Esophagus squamous epithelium (tissue), 5 donors: ENCODE data around the gene PLXNB1. TPM values are rescaled to one million over a fixed set of nuclear protein-coding genes. Genes with fewer than 3 reads are reported as not detected.
"Not testable (repeated sequence)": the region's sequence is repeated elsewhere in the genome, so short reads cannot be mapped to it uniquely, and the experiment has no call there.

ENCODE experiments used
- DNase-seq: peaks from one replicate; lab custom pipeline; 2025; lab: John Stamatoyannopoulos, UW
- H3K27ac ChIP-seq, 4 donors: fragments of 200-600 bp; sonication (generic); one replicate each; pipeline ENCODE4 v1.5.1; 2016 to 2019; ENCODE audit warnings: mild to moderate bottlenecking in 1 of 4
- H3K27me3 ChIP-seq, 4 donors: fragments of 200-600 bp; sonication (generic); 1 replicate in 3 of 4; 2 replicates in 1 of 4; pipeline versions ENCODE4 v1.5.1 to v1.6.0; 2017 to 2021; ENCODE audit warnings: antibody characterized with exemption in 1 of 4
- H3K36me3 ChIP-seq, 3 donors: fragments of 200-600 bp; sonication (generic); one replicate each; pipeline ENCODE4 v1.5.1; 2016 to 2019
- H3K4me1 ChIP-seq, 3 donors: fragments of 200-600 bp; sonication (generic); one replicate each; pipeline ENCODE4 v1.5.1; 2017 to 2019
- H3K4me3 ChIP-seq, 4 donors: fragments of 200-600 bp; sonication (generic); 1 replicate in 3 of 4; 2 replicates in 1 of 4; pipeline ENCODE4 v1.5.1; 2016 to 2019; ENCODE audit warnings: mild to moderate bottlenecking in 2 of 4, moderate library complexity in 1 of 4
- H3K9me3 ChIP-seq, 3 donors: fragments of 200-600 bp; sonication (generic); one replicate each; pipeline ENCODE4 v1.5.1; 2016 to 2019
- POLR2A ChIP-seq, 4 donors: fragments of 450-650 bp; IDR thresholded peaks; one replicate each; pipeline ENCODE4 v1.6.1; 2017; ENCODE audit warnings: antibody characterized with exemption in 4 of 4, mild to moderate bottlenecking in 4 of 4, moderate library complexity in 3 of 4
- WGBS, 2 donors: methylation state at CpG; one replicate each; pipeline ENCODE4 v1.1.5; 2018; 5-methylcytosine and 5-hydroxymethylcytosine counted together
- intact Hi-C: fragments of 100-400 bp; cut with DNase I; formaldehyde crosslinking; loops from one replicate; pipeline ENCODE4 v1.15.0; 2022
- total RNA-seq, 4 donors: library from RNA; depleted of rRNA; stranded (reverse); fragments of >200 nt; gene quantifications; one replicate each; pipeline ENCODE4 v1.1.0, GENCODE V29; 2016
- TF ChIP-seq, protein P1 (sequence below), 6 experiments: fragments of 450-650 bp in 4 of 6; fragments of 200-600 bp in 2 of 6; sonication (generic) in 2 of 6; IDR thresholded peaks; one replicate each; pipeline ENCODE4 v1.5.1; 2016 to 2019; ENCODE audit warnings: antibody characterized with exemption in 6 of 6, mild to moderate bottlenecking in 4 of 6, moderate library complexity in 4 of 6
- donor health status: DM: yes; HTN: yes; CAD: no.

PLXNB1 gene
- total RNA-seq, 4 donors from 2014 or later: 57.7 to 215 (median 128) TPM

DNA sequence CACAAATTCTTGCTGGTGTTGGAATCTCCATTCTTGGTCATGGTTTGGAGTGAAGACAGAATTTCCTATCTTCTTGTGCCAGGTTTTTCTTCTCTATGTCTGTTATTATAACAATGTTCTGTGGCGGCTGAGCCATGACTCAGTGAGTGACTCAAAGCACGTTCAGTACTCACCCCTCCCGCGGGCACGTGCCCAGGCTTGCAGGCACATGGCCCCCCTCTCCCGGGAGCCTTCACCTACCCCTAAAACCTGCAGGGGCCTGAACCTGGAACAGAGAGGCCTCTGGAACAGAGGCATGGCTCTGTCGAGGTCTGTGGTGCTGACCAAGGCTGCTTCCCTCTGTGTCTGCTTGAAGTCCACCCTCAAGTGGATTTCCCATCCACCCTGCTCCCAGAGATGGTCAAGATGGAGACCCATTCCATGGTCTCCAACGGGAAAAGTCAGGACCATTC lies 27.6 kb downstream of the PLXNB1 start:
- no peaks in the 10 kb centered on the region for H3K9me3 ChIP-seq
- H3K27ac ChIP-seq: peak overlapping the region; percentile 71 to 86 (median 84)
- intact Hi-C loops: no loop called here
- H3K36me3 ChIP-seq: peaks cover 4 to 48% (median 9%) of the 10 kb centered on the region in 3 donors
- H3K4me3 ChIP-seq: no peak overlapping the region
- H3K27me3 ChIP-seq: no peaks in the 10 kb centered on the region
- H3K4me1 ChIP-seq: peaks cover 18 to 84% (median 29%) of the 10 kb centered on the region in 3 donors
- no peak for DNase-seq
- 0 to 33% methylated on average over 1 to 2 of the region's 8 CpGs for WGBS, 2 donors
- TF ChIP-seq POLR2A (IDR thresholded peaks at IDR 0.05): no peak
- TF ChIP-seq, protein P1, sequence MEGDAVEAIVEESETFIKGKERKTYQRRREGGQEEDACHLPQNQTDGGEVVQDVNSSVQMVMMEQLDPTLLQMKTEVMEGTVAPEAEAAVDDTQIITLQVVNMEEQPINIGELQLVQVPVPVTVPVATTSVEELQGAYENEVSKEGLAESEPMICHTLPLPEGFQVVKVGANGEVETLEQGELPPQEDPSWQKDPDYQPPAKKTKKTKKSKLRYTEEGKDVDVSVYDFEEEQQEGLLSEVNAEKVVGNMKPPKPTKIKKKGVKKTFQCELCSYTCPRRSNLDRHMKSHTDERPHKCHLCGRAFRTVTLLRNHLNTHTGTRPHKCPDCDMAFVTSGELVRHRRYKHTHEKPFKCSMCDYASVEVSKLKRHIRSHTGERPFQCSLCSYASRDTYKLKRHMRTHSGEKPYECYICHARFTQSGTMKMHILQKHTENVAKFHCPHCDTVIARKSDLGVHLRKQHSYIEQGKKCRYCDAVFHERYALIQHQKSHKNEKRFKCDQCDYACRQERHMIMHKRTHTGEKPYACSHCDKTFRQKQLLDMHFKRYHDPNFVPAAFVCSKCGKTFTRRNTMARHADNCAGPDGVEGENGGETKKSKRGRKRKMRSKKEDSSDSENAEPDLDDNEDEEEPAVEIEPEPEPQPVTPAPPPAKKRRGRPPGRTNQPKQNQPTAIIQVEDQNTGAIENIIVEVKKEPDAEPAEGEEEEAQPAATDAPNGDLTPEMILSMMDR (IDR thresholded peaks at IDR 0.05): no peak

DNA sequence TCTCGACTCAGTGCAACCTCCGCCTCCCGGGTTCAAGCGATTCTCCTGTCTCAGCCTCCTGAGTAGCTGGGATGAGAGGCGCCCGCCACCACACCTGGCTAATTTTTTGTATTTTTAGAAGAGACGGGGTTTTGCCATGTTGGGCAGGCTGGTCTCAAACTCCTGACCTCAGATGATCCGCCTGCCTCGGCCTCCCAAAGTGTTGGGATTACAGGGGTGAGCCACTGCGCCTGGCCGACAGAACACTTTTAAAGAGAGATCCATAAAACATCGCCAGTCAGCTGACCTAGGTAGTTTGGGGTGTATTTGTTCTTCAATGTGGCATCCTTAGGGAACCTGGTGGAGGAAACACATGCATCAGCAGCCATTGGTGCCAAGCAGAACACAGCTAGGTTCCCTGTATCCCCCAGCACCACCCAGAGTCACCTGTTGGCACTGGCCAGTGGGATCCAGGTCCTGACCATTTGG lies 28.4 kb downstream of the PLXNB1 start:
- H3K27me3 ChIP-seq, H3K9me3 ChIP-seq, H3K4me3 ChIP-seq, intact Hi-C loops, DNase-seq: not testable (repeated sequence)
- Histone ChIP-seq H3K36me3 (peaks cover 4 to 39% (median 9%) of the 10 kb centered on the region in 3 donors), H3K4me1 (peaks cover 18 to 76% (median 29%) of the 10 kb centered on the region in 3 donors), H3K27ac (peak overlapping the region; percentile 71 to 86 (median 84))
- WGBS, 2 donors: 83 to 91% methylated on average over 5 to 12 of the region's 12 CpGs

DNA sequence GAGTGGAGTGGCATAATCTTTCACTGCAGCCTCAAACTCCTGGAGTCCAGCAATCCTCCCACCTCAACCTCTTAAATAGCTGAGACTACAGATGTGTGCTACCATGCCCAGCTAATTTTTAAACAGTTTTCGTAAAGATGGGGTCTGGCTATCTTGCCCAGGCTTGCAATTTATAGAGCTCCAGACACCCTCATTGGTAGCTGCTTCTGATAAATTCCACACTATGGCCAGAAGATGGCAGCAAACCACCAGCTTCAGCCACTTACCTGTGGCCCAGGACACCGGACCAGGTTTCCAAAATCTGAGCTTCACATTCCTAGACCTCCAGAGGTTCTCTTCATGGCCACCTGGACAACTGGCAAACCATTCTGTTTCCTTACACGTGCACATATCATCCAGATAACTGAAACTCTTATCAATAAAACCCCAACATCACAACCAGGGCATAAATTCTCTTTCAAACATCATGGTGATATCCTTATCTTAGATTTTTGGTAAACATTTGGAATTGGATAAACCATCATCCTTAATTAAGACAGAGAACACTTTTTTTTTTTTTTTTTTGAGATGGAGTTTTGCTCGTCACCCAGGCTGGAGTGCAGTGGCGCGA lies 29.0 kb downstream of the PLXNB1 start:
- H3K4me3 ChIP-seq: no peak overlapping the region
- TF ChIP-seq, protein P1 (IDR thresholded peaks at IDR 0.05): peak; percentile 77 to 93 (median 89)
- TF ChIP-seq POLR2A (IDR thresholded peaks at IDR 0.05): no peak
- peaks cover 17 to 71% (median 29%) of the 10 kb centered on the region in 3 donors for H3K4me1 ChIP-seq
- H3K36me3 ChIP-seq: peaks cover 0 to 34% (median 6%) of the 10 kb centered on the region in 3 donors
- no peak for DNase-seq
- peak overlapping the region; percentile 71 to 86 (median 84) for H3K27ac ChIP-seq
- no peaks in the 10 kb centered on the region for H3K9me3 ChIP-seq
- 55 to 58% methylated on average over 6 of the region's 6 CpGs for WGBS, 2 donors
- intact Hi-C loops: no loop called here
- H3K27me3 ChIP-seq: no peaks in the 10 kb centered on the region

DNA sequence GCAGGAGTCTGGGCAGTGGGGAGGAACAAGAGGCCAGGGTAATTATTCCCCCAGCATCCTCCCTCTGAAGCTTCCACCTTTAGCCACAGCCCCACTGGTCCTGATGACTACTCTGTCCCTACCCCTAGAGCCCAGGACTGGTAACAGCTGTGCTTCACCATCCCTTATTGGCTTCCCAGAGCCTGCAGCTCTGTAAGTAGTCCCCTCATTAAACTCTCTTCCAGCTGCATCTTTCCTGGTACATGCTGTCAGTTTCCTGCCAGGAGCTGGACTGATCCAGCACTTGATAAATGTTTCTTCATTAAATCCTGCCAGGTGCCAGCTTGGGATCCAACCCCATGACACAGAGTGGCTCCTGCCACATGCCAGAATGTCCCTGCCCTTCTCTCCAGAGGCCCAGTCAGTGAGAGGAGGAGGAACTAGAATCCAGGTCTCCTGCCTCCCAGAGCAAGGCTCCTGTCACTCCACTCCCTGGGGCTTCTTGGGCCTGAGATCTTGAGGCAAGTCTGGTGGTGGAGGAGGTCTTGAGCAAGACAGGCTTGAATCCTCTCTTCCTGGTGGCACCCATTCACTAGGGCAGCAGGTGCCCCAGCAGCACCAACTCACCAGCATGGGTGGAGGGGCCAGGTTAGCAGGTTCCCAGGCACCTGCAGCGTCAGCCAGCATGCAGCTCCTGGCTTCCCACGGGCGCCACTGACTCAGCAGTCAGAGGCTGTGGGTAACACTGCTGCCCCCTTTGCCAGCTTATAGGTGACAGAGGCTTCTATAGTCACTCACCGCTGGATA lies 30.3 kb downstream of the PLXNB1 start:
- H3K9me3 ChIP-seq: no peaks in the 10 kb centered on the region
- intact Hi-C loops: loop anchor here (2.0 kb wide), 1 partner anchor 37 kb away; no protein-coding TSS in a partner anchor
- peaks cover 13 to 57% (median 21%) of the 10 kb centered on the region in 3 donors for H3K4me1 ChIP-seq
- no peak overlapping the region for H3K4me3 ChIP-seq
- H3K27me3 ChIP-seq: no peaks in the 10 kb centered on the region
- no peak for TF ChIP-seq POLR2A (IDR thresholded peaks at IDR 0.05)
- TF ChIP-seq, protein P1 (IDR thresholded peaks at IDR 0.05): no peak
- DNase-seq: no peak
- peaks cover 0 to 20% (median 0%) of the 10 kb centered on the region in 3 donors for H3K36me3 ChIP-seq
- peak overlapping the region in 3 of 4 donors; percentile 0 to 86 (median 81) for H3K27ac ChIP-seq
- 20 to 69% methylated on average over 3 to 4 of the region's 4 CpGs for WGBS, 2 donors

DNA sequence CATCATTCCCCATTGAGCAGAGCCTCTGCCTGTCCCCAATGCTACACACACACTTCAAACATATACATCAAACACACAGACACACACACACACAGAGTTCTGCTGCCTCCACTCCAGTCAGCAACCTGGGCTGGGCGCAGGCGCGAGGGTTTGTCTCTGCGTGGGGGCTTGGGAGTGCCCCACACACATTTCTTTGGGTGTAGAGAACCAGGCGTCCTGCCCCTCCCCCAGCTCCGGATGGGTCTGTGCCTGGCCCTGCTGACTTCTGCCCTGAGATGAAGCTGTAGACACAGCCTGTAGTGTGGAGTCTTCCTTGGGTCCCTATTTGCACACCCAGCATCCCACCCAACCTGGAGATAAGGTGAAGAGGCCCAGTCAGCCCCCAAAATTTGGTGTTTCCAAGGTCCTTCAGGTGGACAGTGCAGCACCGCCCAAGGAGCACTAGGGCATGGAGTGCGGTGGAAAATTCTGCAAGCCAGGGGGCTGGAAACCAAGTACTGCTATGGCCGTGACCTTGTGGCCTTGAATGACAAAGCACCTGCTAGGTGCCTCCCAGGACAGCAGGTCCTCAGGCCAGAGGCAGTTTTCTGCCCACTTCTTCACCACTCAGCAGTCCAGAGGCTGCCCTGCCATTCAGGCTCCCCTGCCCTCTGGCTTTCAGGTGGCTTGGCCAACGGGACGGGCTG lies 31.0 kb downstream of the PLXNB1 start:
- no peaks in the 10 kb centered on the region for H3K27me3 ChIP-seq
- TF ChIP-seq, protein P1 (IDR thresholded peaks at IDR 0.05): no peak
- TF ChIP-seq POLR2A (IDR thresholded peaks at IDR 0.05): no peak
- H3K4me1 ChIP-seq: peaks cover 13 to 50% (median 21%) of the 10 kb centered on the region in 3 donors
- intact Hi-C loops: loop anchor here (2.0 kb wide), 1 partner anchor 38 kb away; no protein-coding TSS in a partner anchor
- H3K9me3 ChIP-seq: no peaks in the 10 kb centered on the region
- H3K27ac ChIP-seq: peak overlapping the region in 3 of 4 donors; percentile 0 to 86 (median 81)
- no peak for DNase-seq
- WGBS, 2 donors: 53 to 65% methylated on average over 4 to 7 of the region's 11 CpGs
- H3K36me3 ChIP-seq: peaks cover 0 to 13% (median 0%) of the 10 kb centered on the region in 3 donors
- no peak overlapping the region for H3K4me3 ChIP-seq
